DLD1 (cell line): Measurements from ENCODE around the gene MEF2C.
"Not testable (repeated sequence)": the region's sequence is repeated elsewhere in the genome, so short reads cannot be mapped to it uniquely, and the experiment has no call there.

Experiments used
- in situ Hi-C: cut with HindIII; loops from 2 replicates; pipeline ENCODE4 v1.10.0; 2017; ENCODE audit warnings: low sequenced_read_pairs

MEF2C gene

GRCh38 chr5:88883059-88883835 lies at the start of gene MEF2C:
TSS of gene MEF2C (minus strand) at chr5:88883184. CDS start at chr5:88823788, 59,396 bp downstream.
- in situ Hi-C loops, result no loop called here

- in situ Hi-C loops, result no loop called here
Observed at GRCh38 chr5:88932541-88932940, 49.6 kb upstream of the MEF2C start.

GRCh38 chr5:88930335-88930734 lies 47.4 kb upstream of the MEF2C start:
- in situ Hi-C loops, result no loop called here

- in situ Hi-C loops, result no loop called here
Observed at GRCh38 chr5:88929385-88929784, 46.4 kb upstream of the MEF2C start.

GRCh38 chr5:88926774-88927173 lies 43.8 kb upstream of the MEF2C start:
- in situ Hi-C loops, result no loop called here

GRCh38 chr5:88925692-88926490 lies 42.9 kb upstream of the MEF2C start:
- in situ Hi-C loops, result no loop called here

GRCh38 chr5:88924330-88924657 lies 41.3 kb upstream of the MEF2C start:
- in situ Hi-C loops, result no loop called here

- in situ Hi-C loops, result no loop called here
Observed at GRCh38 chr5:88923623-88924329, 40.8 kb upstream of the MEF2C start.

GRCh38 chr5:88912743-88913142 lies 29.8 kb upstream of the MEF2C start:
- in situ Hi-C loops, result not testable (repeated sequence)

GRCh38 chr5:88911059-88911572 lies 28.1 kb upstream of the MEF2C start:
- in situ Hi-C loops, result not testable (repeated sequence)

- in situ Hi-C loops, result not testable (repeated sequence)
Observed at GRCh38 chr5:88904478-88904877, 21.5 kb upstream of the MEF2C start.

- in situ Hi-C loops, result not testable (repeated sequence)
Observed at GRCh38 chr5:88903966-88904365, 21.0 kb upstream of the MEF2C start.

GRCh38 chr5:88901077-88901476 lies 18.1 kb upstream of the MEF2C start:
- in situ Hi-C loops, result not testable (repeated sequence)

- in situ Hi-C loops, result no loop called here
Observed at GRCh38 chr5:88899096-88899737, 16.2 kb upstream of the MEF2C start.

- in situ Hi-C loops, result no loop called here
Observed at GRCh38 chr5:88897748-88898147, 14.8 kb upstream of the MEF2C start.

- in situ Hi-C loops, result no loop called here
Observed at GRCh38 chr5:88895681-88896501, 12.9 kb upstream of the MEF2C start.

GRCh38 chr5:88892669-88893068 lies 9.7 kb upstream of the MEF2C start:
- in situ Hi-C loops, result no loop called here

GRCh38 chr5:88890070-88890781 lies 7.2 kb upstream of the MEF2C start:
- in situ Hi-C loops, result no loop called here
